ENCODE measurements around the gene ERCC1. TPM values are rescaled to one million over a fixed set of nuclear protein-coding genes. Genes with fewer than 3 reads are reported as not detected.

ERCC1 gene
- total and polyA plus RNA-seq, 2 of the 13 experiments (the other 11 are each of a cell fraction or from before 2014, with no cell fraction given), result 40.0 to 66.4 TPM

- TF ChIP-seq KLF9 (CRISPR knock-in tag; IDR thresholded peaks at IDR 0.05; ENCODE audit: low read depth) (no peak), DMAP1 (CRISPR knock-in tag; IDR thresholded peaks at IDR 0.05) (no peak), TAF1 (CRISPR knock-in tag; IDR thresholded peaks at IDR 0.05) (peak; percentile 33; the same call in 1 of the 2 replicates), SMARCE1 (IDR thresholded peaks at IDR 0.05; ENCODE audit: borderline replicate concordance) (no peak), ZNF713 (CRISPR knock-in tag; IDR thresholded peaks at IDR 0.05) (no peak), ZNF121 (CRISPR knock-in tag; IDR thresholded peaks at IDR 0.05) (no peak), MIXL1 (CRISPR knock-in tag; IDR thresholded peaks at IDR 0.05) (no peak), ZNF232 (CRISPR knock-in tag; IDR thresholded peaks at IDR 0.05; ENCODE audit: borderline replicate concordance) (no peak), KDM2A (CRISPR knock-in tag; IDR thresholded peaks at IDR 0.05; ENCODE audit: borderline replicate concordance, low read depth) (peak; percentile 45; the same call in 1 of the 2 replicates), MAFF (IDR thresholded peaks at IDR 0.05; ENCODE audit: low read depth, low read length) (no peak), CEBPG (CRISPR knock-in tag; IDR thresholded peaks at IDR 0.05) (no peak), ZNF580 (CRISPR knock-in tag; IDR thresholded peaks at IDR 0.05; ENCODE audit: borderline replicate concordance, low read depth) (peak; percentile 41; the same call in 1 of the 2 replicates), ZNF572 (CRISPR knock-in tag; IDR thresholded peaks at IDR 0.05) (no peak), ZBTB37 (CRISPR knock-in tag; IDR thresholded peaks at IDR 0.05) (no peak), NRL (CRISPR knock-in tag; IDR thresholded peaks at IDR 0.05; ENCODE audit: borderline replicate concordance) (no peak), ZNF362 (CRISPR knock-in tag; IDR thresholded peaks at IDR 0.05; ENCODE audit: borderline replicate concordance) (no peak), TCF7 (IDR thresholded peaks at IDR 0.05; ENCODE audit: low read depth) (no peak), AHDC1 (CRISPR knock-in tag; IDR thresholded peaks at IDR 0.05; ENCODE audit: borderline replicate concordance) (no peak), ZNF446 (CRISPR knock-in tag; IDR thresholded peaks at IDR 0.05) (no peak), ZNF430 (CRISPR knock-in tag; IDR thresholded peaks at IDR 0.05) (no peak), ZNF652 (CRISPR knock-in tag; IDR thresholded peaks at IDR 0.05; ENCODE audit: borderline replicate concordance, low read depth) (no peak), NFYC (CRISPR knock-in tag; IDR thresholded peaks at IDR 0.05) (no peak), NFKBIZ (CRISPR knock-in tag; IDR thresholded peaks at IDR 0.05) (no peak), FOXM1 (CRISPR knock-in tag; IDR thresholded peaks at IDR 0.05) (no peak)
Observed at GRCh38 chr19:45439569-45440258, 16.0 kb upstream of the ERCC1 start (continued).
